ENCODE results near the gene PLEKHD1.

DNA sequence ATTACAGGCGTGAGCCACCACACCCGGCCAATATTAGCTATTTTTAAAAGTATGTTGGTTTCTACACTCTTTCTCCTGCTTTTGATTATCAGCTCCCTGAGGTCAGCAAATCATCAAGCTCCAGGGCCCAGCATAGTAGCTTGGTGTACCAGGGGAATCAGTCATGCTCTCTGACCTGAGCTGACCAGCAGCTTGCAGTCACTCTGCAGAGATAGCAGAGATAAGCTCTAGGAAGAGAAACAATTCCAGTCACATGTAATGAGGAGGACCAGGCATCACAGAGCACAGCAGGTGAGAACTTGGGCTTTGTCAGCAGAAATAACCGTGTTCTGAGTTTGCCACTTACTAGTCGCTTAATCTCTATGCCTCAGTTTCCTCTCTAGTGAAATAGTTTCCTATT, 8.5 kb downstream of the PLEKHD1 start:
- TF ChIP-seq, protein P1, sequence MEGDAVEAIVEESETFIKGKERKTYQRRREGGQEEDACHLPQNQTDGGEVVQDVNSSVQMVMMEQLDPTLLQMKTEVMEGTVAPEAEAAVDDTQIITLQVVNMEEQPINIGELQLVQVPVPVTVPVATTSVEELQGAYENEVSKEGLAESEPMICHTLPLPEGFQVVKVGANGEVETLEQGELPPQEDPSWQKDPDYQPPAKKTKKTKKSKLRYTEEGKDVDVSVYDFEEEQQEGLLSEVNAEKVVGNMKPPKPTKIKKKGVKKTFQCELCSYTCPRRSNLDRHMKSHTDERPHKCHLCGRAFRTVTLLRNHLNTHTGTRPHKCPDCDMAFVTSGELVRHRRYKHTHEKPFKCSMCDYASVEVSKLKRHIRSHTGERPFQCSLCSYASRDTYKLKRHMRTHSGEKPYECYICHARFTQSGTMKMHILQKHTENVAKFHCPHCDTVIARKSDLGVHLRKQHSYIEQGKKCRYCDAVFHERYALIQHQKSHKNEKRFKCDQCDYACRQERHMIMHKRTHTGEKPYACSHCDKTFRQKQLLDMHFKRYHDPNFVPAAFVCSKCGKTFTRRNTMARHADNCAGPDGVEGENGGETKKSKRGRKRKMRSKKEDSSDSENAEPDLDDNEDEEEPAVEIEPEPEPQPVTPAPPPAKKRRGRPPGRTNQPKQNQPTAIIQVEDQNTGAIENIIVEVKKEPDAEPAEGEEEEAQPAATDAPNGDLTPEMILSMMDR (IDR thresholded peaks at IDR 0.05 in 4 of 5, conservative IDR thresholded peaks at IDR 0.05 in 1 of 5): no peak
- no peak for TF ChIP-seq POLR2A (IDR thresholded peaks at IDR 0.05)

Measured in gastrocnemius medialis (tissue), 4 donors.